Astrocyte (in vitro differentiated cells and primary cell): ENCODE data around the gene VAV2. TPM values are rescaled to one million over a fixed set of nuclear protein-coding genes. Genes with fewer than 3 reads are reported as not detected.

Experiments used
- DNase-seq: peaks from one replicate; pipeline ENCODE4 v3.0.0-alpha.2; 2010; ENCODE audit warnings: low read depth
- FAIRE-seq: peaks from 2 replicates; lab custom pipeline; 2011; peaks lifted over from hg19 to GRCh38; lab: Jason Lieb, UNC
- H2AFZ ChIP-seq: 2 replicates; pipeline ENCODE4 v1.6.0; 2012; ENCODE audit warnings: low read depth, low read length, inconsistent platforms
- H3K27ac ChIP-seq: 2 replicates; pipeline ENCODE4 v1.5.1; 2011; ENCODE audit warnings: low read depth, low read length, inconsistent platforms
- H3K27me3 ChIP-seq: 2 replicates; pipeline ENCODE4 v1.6.0; 2011; ENCODE audit warnings: low read length, inconsistent platforms; ENCODE audit not compliant: insufficient read depth
- H3K36me3 ChIP-seq: 2 replicates; pipeline ENCODE4 v1.5.1; 2011; ENCODE audit warnings: low read length, inconsistent platforms; ENCODE audit not compliant: insufficient read depth
- H3K4me1 ChIP-seq: 2 replicates; pipeline ENCODE4 v1.5.1; 2011; ENCODE audit warnings: low read length, inconsistent platforms; ENCODE audit not compliant: insufficient read depth
- H3K4me2 ChIP-seq: 2 replicates; pipeline ENCODE4 v1.6.0; 2012; ENCODE audit warnings: low read length, inconsistent platforms
- H3K4me3 ChIP-seq: 2 replicates; pipeline ENCODE4 v1.5.1; 2011; ENCODE audit warnings: low read depth, mild to moderate bottlenecking, low read length, inconsistent platforms; ENCODE audit not compliant: insufficient read depth
- H3K79me2 ChIP-seq: 2 replicates; pipeline ENCODE4 v1.6.0; 2012; ENCODE audit warnings: mild to moderate bottlenecking, low read length, inconsistent platforms; ENCODE audit not compliant: insufficient read depth
- H3K9ac ChIP-seq: 2 replicates; pipeline ENCODE4 v1.6.0; 2012; ENCODE audit warnings: mild to moderate bottlenecking, low read length, inconsistent platforms
- H3K9me3 ChIP-seq: 2 replicates; pipeline ENCODE4 v1.5.1; 2012; ENCODE audit warnings: low read depth, mild to moderate bottlenecking, low read length, inconsistent platforms; ENCODE audit not compliant: insufficient read depth
- H4K20me1 ChIP-seq: 2 replicates; pipeline ENCODE4 v1.6.0; 2012; ENCODE audit warnings: low read length, inconsistent platforms; ENCODE audit not compliant: insufficient read depth
- H3K27ac Mint-ChIP-seq: one replicate; pipeline ENCODE4 v1.8.0; 2021; ENCODE audit warnings: mild to moderate bottlenecking, mixed read lengths; ENCODE audit not compliant: unreplicated experiment
- H3K27me3 Mint-ChIP-seq: one replicate; pipeline ENCODE4 v1.8.0; 2021; ENCODE audit warnings: low read depth, mixed read lengths; ENCODE audit not compliant: unreplicated experiment
- H3K36me3 Mint-ChIP-seq: one replicate; pipeline ENCODE4 v1.8.0; 2021; ENCODE audit warnings: low read depth, mixed read lengths; ENCODE audit not compliant: unreplicated experiment
- H3K4me1 Mint-ChIP-seq: one replicate; pipeline ENCODE4 v1.8.0; 2021; ENCODE audit warnings: low read depth, mixed read lengths; ENCODE audit not compliant: unreplicated experiment
- H3K4me3 Mint-ChIP-seq: one replicate; pipeline ENCODE4 v1.8.0; 2021; ENCODE audit warnings: mild to moderate bottlenecking, moderate library complexity, mixed read lengths; ENCODE audit not compliant: unreplicated experiment
- H3K9me3 Mint-ChIP-seq: one replicate; pipeline ENCODE4 v1.8.0; 2021; ENCODE audit warnings: mild to moderate bottlenecking, mixed read lengths; ENCODE audit not compliant: unreplicated experiment
- CTCF ChIP-seq: IDR thresholded peaks from 2 replicates; pipeline ENCODE4 v1.5.1; 2011; ENCODE audit warnings: low read depth, mild to moderate bottlenecking, inconsistent platforms, low read length, moderate library complexity; ENCODE audit not compliant: insufficient read depth
- EZH2 ChIP-seq: IDR thresholded peaks from 2 replicates; pipeline ENCODE4 v1.6.1; 2012; ENCODE audit warnings: mild to moderate bottlenecking, low read length, inconsistent platforms; ENCODE audit not compliant: insufficient read depth
- total RNA-seq: library from RNA; stranded (reverse); gene quantifications from 2 replicates; pipeline ENCODE4 v1.2.1, GENCODE V29; 2021

Gene VAV2
- total RNA-seq, 1 donor from 2014 or later = 36.5 TPM

DNA sequence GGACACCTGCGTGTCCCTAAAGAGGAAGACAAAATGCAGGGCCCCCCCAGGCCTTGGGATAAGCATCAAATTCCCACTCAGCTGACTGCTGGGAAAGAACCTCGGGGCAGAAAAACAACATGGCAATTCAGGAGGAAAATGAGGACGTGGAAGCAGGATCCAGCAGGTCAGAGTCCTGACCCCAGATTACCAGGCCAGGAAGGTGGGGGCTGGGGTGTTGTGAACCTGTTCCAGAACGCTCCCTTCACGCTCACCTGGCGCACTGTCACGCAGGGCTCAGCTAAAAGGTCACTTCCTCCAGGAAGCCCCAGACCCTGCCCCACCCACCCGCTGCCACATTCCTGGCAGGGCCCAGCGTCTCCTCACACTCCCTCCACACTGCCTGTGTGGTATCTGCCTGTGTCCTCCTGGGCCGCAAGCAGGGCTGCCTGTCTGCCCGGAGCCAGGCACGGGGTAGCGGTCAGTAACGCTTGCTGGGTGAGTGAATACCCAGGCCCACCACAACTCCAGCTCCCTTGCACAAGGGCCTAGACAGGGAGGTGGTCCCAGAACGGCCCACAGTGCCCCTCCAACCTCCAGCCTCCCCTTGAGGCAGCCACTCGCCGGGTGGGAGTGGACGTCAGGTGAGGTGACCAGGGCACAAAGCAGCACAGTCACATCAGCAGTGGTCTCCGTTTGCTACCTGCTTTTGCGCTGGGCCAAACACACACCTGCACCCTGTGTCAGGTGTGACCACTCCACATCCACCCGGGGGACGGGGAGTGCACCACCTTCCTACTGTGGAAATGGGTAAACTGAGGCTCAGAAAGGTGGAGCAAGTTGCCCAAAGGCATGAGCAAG is 18.1 kb downstream of the VAV2 start:
- peaks cover 100% of the 10 kb centered on the region for H4K20me1 ChIP-seq
- peak overlapping the region; percentile 80 for H3K27ac Mint-ChIP-seq

DNA sequence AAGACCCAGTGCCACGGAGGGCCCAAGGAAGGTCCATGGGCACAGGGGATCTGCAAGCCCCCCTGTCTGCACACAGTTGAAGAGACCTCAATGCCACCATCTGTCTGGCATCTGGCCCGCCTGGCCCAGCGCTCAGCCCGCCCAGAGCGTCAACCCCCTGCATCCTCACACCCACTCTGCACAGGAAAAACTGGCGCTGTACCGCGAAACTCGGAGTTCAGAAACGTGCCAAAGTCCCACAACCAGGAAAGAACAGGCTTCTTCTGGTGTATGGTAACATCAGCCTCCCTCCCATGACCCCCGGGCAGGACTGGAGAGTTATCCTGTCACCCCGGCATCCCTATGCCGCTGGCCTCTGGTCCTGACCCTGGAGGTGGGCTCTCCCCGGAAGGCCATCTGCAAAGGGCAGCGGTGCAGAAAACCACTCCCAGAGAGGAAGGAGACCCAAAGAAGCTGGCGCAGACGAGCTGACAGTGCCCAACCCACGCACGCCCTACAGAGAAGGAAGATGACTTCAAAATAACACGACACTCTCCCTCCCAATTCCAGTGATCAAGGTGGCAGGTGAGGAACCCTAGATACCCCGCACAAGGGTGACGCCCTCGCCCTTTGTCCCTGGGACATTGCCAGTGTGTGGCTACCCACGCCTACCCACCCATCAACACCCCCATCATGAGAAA is 18.9 kb downstream of the VAV2 start:
- no peak overlapping the region for H3K4me3 ChIP-seq
- H2AFZ ChIP-seq = no peak overlapping the region
- H3K9me3 ChIP-seq = no peaks in the 10 kb centered on the region
- no peak overlapping the region for H3K27ac ChIP-seq
- no peaks in the 10 kb centered on the region for H3K36me3 ChIP-seq
- H4K20me1 ChIP-seq = peaks cover 100% of the 10 kb centered on the region
- Mint-ChIP-seq H3K4me3 (peak overlapping the region; percentile 72), H3K27ac (peak overlapping the region; percentile 80), H3K36me3 (peaks cover 6% of the 10 kb centered on the region), H3K4me1 (peaks cover 13% of the 10 kb centered on the region), H3K27me3 (no peaks in the 10 kb centered on the region), H3K9me3 (no peaks in the 10 kb centered on the region)
- peaks cover 7% of the 10 kb centered on the region for H3K4me1 ChIP-seq
- peaks cover 99% of the 10 kb centered on the region for H3K79me2 ChIP-seq
- FAIRE-seq (no peak), DNase-seq (no peak)
- H3K9ac ChIP-seq = no peak overlapping the region
- H3K4me2 ChIP-seq = no peak overlapping the region
- H3K27me3 ChIP-seq = no peaks in the 10 kb centered on the region
- TF ChIP-seq EZH2 (no peak), CTCF (no peak)

More for the DNA sequence above, 18.1 kb downstream of the VAV2 start:
- no peaks in the 10 kb centered on the region for H3K36me3 ChIP-seq
- peaks cover 99% of the 10 kb centered on the region for H3K79me2 ChIP-seq
- H3K4me3 Mint-ChIP-seq = peak overlapping the region; percentile 72
- H3K27me3 ChIP-seq = no peaks in the 10 kb centered on the region
- FAIRE-seq (no peak), DNase-seq (no peak)
- no peak overlapping the region for H3K9ac ChIP-seq
- H3K9me3 ChIP-seq = no peaks in the 10 kb centered on the region
- TF ChIP-seq EZH2 (no peak), CTCF (no peak)
- peaks cover 7% of the 10 kb centered on the region for H3K4me1 ChIP-seq
- peaks cover 13% of the 10 kb centered on the region for H3K4me1 Mint-ChIP-seq
- H2AFZ ChIP-seq = no peak overlapping the region
- no peak overlapping the region for H3K4me3 ChIP-seq
- H3K27ac ChIP-seq = no peak overlapping the region
- no peaks in the 10 kb centered on the region for H3K27me3 Mint-ChIP-seq
- H3K4me2 ChIP-seq = no peak overlapping the region
- no peaks in the 10 kb centered on the region for H3K9me3 Mint-ChIP-seq
- peaks cover 6% of the 10 kb centered on the region for H3K36me3 Mint-ChIP-seq
